ENCODE measurements around the gene HDDC3.
A peak's percentile ranks its signal among the peaks of the same experiment; 100 is the strongest.

HDDC3 gene

DNA sequence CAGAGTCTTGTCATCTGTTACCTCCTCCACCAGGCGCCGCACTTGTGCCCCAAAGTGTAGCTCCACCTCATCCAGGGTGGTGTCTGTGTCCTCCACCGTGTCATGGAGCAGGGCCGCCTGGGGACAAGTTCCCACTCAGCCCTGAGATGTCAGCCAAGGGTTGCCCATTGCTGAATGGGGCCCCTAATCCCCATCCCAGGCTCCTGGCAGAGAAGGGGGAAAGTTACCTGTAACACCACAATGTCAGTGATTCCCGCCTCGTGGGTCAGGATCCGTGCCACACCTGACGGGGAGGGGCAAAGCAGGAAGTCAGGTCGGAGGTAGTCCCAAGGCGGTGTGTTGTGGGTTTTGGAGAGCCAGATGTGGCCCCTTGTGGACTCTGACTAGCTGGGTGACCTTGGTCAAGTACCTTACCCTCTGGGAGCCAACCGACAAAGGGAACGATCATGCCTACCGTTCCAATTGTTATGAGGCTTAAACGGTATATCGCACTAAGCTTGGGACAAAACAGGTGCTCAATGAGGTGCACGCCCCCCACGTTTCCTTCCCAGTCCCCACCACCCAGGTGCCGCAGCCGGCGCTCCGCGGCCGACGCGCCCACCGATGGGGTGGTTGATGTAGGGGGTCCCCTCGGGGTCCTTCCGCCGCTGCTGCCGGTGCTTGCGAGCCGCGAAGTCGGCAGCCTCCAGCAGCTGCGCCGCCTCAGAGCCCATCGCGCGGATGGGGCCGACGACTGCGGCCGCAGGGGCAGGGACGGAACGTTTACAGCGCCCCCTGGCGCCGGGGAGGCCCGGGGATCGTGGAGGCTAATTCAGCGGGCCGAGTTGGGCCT lies at the start of gene HDDC3:
Gene HDDC3 (minus strand): TSS at position 722 of the 832 bp plus-strand sequence. CDS start 9 bp downstream, at position 713.
- DNase-seq, result peak; percentile 92

DNA sequence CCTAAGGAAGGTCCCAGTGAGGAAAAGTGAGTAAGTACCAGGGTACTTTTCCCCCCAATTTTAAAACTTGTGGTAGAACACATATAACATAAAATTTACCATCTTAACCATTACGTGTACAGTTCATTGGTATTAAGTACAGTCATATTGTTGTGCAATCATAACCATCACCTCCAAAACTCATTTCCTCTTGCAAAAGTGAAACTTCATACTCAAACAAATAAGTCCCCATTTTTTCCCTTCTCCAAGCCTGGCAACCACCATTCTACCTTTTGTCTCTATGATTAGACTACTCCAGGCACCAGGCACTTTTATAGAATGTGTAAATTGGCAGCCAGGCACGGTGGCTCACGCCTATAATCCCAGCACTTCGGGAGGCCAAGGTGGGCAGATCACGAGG lies 49.8 kb upstream of the HDDC3 start:
- DNase-seq, result no peak

- no peak for DNase-seq
Observed at GRCh38 chr15:90981681-90982080, 49.3 kb upstream of the HDDC3 start.

DNA sequence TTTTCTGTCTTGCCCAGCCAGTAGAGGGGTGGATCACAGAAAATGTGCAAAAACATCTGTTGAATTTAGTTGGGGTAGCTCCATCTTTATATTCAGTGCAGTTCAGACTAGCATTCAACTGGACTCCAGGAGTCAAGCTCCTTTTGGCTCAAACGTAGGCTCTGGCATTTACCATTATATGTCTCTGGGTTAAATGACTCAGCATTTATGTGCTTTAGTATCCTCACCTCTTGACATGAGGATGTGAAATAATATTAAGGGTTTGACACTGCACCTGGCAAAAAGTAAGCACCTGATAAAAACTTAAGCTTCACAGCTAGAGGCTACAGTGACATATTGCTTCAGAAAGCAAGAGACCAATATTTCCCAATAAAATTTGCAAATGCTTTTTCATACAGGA lies 47.2 kb upstream of the HDDC3 start:
- no peak for DNase-seq

DNA sequence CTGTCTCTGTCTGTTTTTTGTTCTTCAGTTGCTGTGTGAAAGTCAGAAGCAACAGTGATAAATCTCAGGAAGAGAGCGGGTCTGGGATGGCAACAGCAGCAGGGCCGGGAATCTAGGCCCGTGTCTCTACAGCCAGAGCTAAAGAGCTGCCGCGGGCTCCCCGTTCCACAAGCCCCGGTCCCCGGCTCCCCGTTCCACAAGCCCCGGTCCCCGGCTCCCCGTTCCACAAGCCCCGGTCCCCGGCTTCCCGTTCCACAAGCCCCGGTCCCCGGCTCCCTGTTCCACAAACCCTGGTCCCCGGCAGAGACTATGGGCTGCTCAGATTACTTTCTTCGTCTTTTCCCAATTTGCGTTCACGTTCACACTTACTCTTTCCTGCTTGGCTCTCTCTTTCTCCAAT lies 41.9 kb upstream of the HDDC3 start:
- DNase-seq, result no peak

DNA sequence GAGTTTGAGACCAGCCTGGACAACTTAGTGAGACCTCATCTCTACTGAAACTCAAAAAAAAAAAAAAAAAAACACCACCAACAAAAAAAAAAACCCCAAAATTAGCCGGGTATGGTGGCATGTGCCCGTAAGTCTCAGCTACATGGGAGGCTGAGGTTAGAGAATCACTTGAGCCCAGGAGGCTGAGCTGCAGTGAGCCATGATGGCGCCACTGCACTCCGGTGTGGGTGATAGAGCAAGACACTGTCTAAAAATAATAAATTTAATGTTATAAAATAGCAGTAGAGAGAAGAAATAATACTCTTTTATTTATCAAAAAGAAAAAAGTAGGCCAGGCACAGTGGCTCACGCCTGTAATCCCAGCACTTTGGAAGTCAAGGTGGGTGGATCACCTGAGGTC lies 39.8 kb upstream of the HDDC3 start:
- no peak for DNase-seq

GRCh38 chr15:90970274-90970673 lies 37.9 kb upstream of the HDDC3 start:
- DNase-seq, result no peak

DNA sequence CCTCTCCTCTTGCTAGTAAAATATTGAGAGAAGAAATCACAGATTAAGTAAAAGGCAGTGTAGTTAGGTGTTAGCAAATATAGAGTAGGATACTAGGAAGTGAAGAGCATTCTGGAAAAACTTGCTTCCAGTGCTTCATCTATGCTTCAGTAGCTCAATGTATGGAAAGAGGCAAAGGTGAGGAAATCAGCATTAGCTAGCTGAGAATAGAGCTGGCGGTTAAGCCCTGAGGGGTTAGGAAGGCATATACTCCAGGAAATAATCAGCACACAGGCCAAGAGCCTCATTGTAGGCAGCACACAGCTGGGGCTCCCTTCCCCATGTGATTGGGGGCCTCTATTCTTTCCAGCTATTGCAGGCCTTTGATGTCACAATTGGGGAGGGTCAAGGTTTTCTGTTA lies 36.1 kb upstream of the HDDC3 start:
- no peak for DNase-seq

DNA sequence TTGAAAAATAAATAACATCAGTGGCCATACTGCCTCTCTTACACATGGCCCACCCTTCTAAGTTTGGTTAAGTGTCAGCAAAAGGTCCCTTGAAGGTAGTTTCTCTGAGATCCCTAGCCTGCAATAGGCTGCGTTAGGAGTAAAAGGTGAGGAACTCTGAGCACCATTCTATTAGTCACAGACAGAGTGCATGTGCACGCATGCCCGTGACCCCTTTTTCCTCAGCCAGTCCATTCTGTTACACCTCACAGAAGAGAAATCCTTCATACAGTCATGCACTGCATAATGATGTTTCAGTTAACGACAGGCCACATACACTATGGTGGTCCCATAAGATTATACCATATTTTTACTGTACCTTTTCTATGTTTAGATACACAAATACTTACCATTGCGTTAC lies 34.9 kb upstream of the HDDC3 start:
- DNase-seq, result no peak

DNA sequence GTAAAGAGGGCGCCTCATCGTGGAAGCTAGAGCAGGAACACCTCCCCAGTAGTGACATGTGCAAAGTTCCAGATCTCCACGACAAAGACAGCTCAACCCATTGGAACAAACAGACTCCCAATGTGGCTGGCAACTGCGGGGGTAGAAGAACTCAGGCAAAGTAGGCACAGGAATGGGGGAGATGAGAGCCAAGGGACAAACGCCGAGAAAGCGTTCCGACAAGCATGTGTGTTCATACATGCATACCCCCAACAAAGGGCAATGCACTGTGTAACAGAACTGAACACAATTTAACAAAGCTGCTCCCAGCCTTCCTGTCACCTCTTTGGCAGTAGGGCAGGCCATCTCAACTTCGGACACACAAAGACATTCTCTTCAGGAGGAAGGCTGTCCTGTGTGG lies 33.9 kb upstream of the HDDC3 start:
- DNase-seq, result no peak

- no peak for DNase-seq
Observed at GRCh38 chr15:90962021-90962420, 29.7 kb upstream of the HDDC3 start.

DNA sequence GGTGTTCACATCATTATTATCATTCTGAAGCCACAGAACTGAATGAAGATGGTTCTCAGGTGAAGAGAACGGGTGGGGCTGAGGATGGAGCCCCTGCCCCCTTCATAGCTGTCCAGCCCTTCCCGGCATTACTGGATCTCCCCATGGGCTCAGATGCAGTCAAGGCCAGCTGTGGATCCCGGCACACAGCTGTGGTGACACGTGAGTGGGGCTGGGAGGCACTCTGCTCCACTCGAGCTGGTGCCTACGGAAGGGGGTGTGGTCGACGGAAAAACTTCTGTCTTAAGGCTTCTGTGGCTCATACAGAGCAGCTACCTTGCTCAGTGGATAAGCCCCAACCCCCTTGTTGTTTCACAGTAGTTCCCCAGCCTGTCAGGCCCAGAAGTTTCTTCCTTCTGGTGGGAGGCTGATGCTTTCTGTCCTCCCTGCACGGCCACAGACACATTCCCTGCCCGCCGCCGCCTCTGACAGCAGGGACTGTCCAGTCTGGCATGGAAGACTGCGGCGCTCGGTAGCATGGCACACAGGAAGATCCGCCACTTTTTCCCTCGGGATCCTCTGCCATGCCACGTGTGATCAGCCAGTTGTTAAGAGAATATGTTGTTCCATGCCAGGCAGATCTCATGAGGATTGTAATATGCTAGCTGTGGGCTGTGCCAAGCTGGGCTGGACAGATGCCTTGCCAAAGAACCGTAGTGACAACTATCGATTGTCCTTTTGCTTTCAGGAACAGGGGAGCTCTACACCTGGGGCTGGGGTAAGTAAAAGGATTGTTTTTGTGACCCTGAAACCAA lies 28.1 kb upstream of the HDDC3 start:
- no peak for DNase-seq

DNA sequence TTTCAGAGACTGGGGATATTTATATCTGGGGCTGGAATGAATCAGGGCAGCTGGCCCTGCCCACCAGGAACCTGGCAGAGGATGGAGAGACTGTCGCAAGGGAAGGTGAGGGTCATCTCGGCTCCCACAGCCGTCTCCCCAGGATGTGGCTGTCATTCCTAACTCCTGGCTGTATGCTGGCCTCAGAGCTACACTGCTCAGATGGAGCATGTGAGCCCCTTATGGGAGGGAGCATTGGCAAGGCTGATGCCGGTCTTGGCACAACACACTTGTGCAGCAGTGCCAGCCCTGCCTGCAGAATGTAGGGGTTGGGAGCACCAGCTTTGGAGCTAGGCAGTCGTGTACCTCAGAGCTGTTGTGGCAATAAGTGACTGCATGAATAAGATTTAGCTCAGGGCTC lies 27.5 kb upstream of the HDDC3 start:
- no peak for DNase-seq

DNA sequence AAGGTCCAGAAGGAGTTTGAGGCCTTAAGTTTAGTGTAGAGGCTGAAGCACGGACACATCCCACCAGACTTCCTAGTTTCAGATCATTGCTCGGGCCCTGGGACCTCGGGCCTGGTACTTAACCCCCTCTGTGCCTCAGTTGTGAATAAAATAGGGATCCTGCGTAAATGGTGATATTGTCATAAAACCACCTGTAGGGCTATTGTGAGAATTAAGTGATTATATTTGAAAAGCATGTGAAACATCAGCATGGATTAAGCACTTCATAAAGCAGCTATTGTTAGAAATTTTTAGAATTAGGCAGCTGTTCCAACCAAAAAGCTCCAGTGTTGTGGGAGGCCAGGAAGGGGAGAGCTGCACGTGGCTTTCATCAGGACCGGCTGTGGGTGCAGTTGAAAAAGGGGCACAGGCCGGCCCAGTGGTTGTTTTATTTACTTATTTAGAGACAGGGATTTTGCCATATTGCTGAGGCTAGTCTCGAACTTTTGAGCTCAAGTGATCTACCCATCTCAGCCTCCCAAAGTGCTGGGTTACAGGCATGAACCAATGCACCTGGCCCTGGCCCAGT lies 26.8 kb upstream of the HDDC3 start:
- DNase-seq, result no peak

- DNase-seq, result no peak
Observed at GRCh38 chr15:90957791-90958190, 25.4 kb upstream of the HDDC3 start.

GRCh38 chr15:90957031-90957790 lies 24.9 kb upstream of the HDDC3 start:
- DNase-seq, result no peak

- DNase-seq, result peak; percentile 65
Observed at GRCh38 chr15:90956274-90957030, 24.1 kb upstream of the HDDC3 start.

DNA sequence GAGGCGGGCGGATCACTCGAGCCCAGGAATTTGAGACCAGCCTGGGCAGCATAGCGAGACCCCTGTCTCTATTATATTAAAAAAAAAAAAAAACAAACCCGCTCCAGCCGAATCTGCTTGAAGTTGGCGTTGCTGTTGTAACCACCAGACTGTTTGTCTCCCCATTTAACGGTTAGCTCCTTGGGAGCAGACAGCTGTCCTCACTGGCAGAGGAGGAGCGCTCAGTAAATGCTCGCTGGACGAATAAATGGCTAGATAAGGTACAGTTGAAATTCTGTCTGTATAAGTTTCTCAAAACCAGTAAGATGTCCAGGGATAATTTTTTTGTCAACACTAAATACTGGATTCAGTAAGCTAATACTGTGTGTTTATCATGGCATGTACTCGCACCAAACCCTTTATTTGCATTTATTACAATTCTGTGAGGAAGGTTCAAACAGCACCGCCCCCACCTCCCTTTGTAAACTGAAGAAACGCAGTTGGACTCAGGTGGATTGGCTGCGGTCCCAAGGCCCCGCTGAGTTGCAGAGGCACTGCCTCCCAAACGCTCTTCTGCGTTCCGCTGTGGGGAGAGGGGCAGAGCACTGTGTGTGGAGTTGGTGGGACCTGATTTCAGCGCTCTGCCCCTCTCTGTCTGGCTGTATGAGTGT lies 23.4 kb upstream of the HDDC3 start:
- DNase-seq, result no peak

GRCh38 chr15:90954712-90955623 lies 22.6 kb upstream of the HDDC3 start, which contains the start of gene RCCD1:
RCCD1 (plus strand) TSS chr15:90954884; CDS start chr15:90956735, 1,851 bp downstream.
- peak; percentile 90 for DNase-seq

GRCh38 chr15:90953947-90954711 lies 21.8 kb upstream of the HDDC3 start:
- no peak for DNase-seq
